CD4-positive, alpha-beta T cell treated with Interleukin-15 for 4 hours (primary cell): ENCODE results near the gene ZNF19.
"Not testable (repeated sequence)": the region's sequence is repeated elsewhere in the genome, so short reads cannot be mapped to it uniquely, and the experiment has no call there.

ENCODE experiments used
- DNase-seq: peaks from one replicate; pipeline ENCODE4 v3.0.0-alpha.2; 2020; ENCODE audit warnings: low spot score

Gene ZNF19

GRCh38 chr16:71489122-71489521 lies at the start of gene ZNF19:
Gene ZNF19, minus strand, starts transcription at chr16:71489324. Its CDS starts 7,210 bp downstream, at chr16:71482114.
- DNase-seq = no peak

DNA sequence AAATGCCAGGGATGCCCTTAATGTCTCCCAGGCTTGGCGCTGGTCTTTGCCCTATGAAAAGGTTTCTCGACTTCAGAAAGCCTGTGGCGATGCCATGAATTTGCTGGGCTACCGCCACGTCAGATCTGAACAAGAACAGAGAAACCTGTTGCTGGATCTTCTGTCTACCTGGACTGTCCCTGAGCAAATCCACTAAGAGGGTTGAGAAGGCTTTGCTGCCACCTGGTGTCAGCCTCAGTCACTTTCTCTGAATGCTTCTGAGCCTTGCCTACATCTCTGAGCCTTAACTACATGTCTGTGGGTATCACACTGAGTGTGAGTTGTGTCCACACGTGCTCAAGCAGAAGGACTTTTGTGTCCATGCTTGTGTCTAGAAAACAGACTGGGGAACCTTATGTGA lies 48.5 kb upstream of the ZNF19 start:
- DNase-seq = peak; percentile 2

- DNase-seq = no peak
Observed at GRCh38 chr16:71536752-71537499, 47.8 kb upstream of the ZNF19 start.

GRCh38 chr16:71532366-71532765 lies 43.2 kb upstream of the ZNF19 start:
- DNase-seq = no peak

- DNase-seq = no peak
Observed at GRCh38 chr16:71528863-71529262, 39.7 kb upstream of the ZNF19 start.

GRCh38 chr16:71528257-71528656 lies 39.1 kb upstream of the ZNF19 start:
- DNase-seq = no peak

DNA sequence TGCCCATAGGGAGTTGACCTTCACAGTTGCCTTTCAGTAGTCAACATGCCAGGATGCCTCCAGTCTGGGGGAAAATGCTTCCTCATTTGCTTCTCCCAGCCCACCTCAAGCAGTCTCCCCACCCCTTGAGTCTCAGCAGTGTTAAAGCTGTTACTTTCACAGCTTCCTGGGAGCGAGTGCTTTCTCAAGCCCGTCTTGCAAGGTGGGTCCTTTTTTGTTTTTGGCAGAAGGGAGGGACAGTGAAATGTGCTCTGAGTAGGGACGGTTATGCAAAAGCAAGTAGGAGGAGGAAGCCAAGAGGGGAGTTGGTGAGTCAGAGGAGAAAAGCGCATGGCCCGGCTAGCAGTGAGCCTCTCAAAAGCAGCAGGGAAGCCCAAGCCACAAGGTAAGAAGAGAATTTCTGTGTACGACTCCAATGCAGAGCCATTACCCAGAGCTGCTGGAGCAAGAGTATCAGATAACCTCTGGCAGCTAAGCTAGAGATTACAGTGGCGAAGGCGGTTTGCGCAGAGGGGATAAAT lies 37.0 kb upstream of the ZNF19 start, which contains the start of gene CHST4:
TSS of gene CHST4 (plus strand) at position 316 of the 521 bp plus-strand sequence. CDS start 10,252 bp downstream, outside the sequence.
- no peak for DNase-seq

GRCh38 chr16:71524566-71525553 lies 35.7 kb upstream of the ZNF19 start:
- DNase-seq = no peak

DNA sequence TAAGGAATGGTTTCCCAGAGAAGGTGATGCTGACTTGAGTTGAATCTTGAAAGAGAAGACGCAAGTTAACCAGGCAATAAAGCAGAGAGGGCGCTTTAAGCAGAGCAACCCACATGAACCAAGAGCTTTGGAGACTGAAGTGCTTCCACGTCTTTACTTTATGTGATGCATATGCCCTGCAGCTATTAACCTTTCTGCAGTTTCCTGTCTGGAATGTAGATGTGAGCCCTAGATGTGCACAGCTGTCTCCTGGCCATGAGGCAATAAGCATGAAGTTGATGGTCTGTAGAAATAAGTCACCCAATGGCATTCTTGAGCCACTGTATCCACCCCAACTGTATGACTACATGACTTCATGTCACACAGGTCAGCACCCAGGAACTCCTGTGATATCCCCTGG lies 31.4 kb upstream of the ZNF19 start:
- no peak for DNase-seq

- no peak for DNase-seq
Observed at GRCh38 chr16:71515026-71515425, 25.9 kb upstream of the ZNF19 start.

DNA sequence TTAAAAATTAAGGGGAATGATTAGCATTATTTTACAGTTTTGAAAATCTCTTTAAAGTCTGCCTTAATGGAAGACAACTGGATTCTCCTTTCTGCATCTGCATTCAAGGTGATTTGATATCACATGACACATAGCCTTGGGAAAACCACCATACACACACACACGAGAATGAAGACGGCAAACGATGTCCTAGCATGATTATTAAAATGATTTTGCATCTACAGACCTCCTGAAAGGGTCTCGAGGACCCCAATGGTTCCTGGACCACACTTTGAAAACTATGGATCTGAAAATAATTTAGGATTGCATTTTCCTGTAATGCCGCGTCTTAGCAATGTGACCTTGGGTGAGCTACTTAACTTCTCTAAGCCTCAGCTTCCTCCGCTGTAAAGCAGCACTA lies 25.4 kb upstream of the ZNF19 start:
- DNase-seq = no peak

GRCh38 chr16:71513302-71513701 lies 24.2 kb upstream of the ZNF19 start:
- DNase-seq = no peak

- DNase-seq = no peak
Observed at GRCh38 chr16:71507061-71507460, 17.9 kb upstream of the ZNF19 start.

GRCh38 chr16:71504901-71505300 lies 15.8 kb upstream of the ZNF19 start:
- DNase-seq = no peak

DNA sequence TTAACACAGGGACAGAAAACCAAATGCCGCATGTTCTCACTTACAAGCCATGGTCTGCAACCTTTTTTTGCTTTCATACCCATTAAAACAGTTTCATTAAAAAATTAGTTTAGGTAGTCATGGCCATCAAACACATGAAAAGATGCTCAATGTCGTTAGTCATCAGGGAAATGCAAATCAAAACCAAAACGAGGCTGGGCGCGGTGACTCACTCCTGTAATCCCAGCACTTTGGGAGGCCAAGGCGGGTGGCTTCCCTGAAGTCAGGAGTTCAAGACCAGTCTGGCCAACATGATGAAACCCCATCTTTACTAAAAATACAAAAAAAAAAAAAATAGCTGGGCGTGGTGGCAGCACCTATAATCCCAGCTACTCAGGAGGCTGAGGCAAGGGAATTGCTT lies 14.9 kb upstream of the ZNF19 start:
- DNase-seq = not testable (repeated sequence)

DNA sequence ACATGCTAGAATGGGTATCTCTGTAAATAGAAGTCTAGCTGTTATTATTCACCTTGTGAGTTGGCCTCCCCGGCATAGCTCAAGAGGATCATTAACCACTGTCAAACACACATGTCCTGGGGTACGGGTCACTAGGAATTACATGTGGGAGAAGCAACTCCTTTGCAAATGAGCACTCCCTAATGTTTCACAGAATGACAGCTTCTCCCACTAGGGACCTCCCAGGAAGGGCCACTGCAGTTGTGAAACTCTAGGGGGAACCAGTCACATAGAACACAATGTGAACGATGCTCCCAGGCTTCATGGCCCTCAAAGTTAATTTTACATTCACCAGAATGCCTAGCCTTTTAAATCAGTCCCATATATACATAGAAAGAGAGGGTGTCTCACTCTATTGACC lies 12.4 kb upstream of the ZNF19 start:
- DNase-seq = no peak

GRCh38 chr16:71500964-71501363 lies 11.8 kb upstream of the ZNF19 start:
- no peak for DNase-seq

DNA sequence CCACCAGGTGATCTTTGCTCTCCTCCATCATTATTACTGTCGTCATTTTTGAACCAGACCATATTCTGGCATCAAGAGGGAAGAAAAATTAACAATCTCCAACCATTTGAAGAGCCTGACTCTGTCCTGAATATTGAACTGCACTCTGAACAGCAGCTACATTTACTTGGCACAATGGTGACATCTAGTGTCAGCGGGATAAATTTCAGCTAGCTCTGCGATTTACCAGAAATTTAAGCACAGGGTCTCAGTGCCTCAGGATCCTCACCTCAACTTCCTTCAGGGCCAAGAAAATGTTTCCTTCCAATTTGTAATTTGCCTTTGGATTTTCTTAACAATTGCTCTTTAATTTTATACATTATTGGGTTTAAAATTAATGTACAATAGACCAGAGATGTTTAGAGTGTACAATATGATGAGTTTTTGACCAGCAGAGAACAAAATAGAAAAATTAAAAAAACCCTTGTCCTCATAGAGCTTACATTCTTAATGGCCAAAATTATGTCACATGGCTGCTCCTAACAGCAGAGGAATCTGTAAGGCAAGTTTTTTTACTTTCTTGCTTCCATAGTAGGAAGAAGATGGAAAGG lies 10.7 kb upstream of the ZNF19 start:
- DNase-seq = peak; percentile 58

DNA sequence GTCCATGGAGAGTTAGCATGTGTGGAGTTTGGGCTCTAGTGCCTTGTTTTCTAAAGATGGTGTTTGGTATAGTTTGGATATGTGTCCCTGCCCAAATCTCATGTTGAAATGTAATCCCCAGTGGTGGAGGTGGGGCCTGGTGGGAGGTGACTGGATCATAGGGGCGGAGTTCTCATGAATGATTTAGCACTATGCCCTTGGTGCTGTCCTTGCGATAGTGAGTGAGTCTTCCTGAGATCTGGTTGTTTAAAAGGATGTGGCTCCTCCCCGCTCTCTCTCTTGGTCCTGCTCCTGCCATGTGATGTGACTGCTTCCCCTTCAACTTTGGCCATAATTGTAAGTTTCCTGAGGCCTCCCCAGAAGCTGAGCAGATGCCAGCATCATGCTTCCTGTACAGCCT lies 8.9 kb upstream of the ZNF19 start:
- no peak for DNase-seq

- no peak for DNase-seq
Observed at GRCh38 chr16:71493213-71493612, 4.1 kb upstream of the ZNF19 start.

GRCh38 chr16:71492786-71493185 lies 3.7 kb upstream of the ZNF19 start:
- DNase-seq = no peak

GRCh38 chr16:71491054-71491453 lies 1.9 kb upstream of the ZNF19 start:
- DNase-seq = no peak
